HCT116 (cell line): Measurements from ENCODE around the gene FLVCR1. TPM values are rescaled to one million over a fixed set of nuclear protein-coding genes. Genes with fewer than 3 reads are reported as not detected.

ENCODE experiments used
- ATAC-seq: fragments of 200-7000 bp; cut with Tn5 transposase; 2 replicates; pipeline ENCODE4 v1.9.1; 2020; ENCODE audit warnings: mild to moderate bottlenecking, moderate library complexity
- BruUV-seq: library from RNA; stranded (reverse); fragments of 400-500 nt; replicated peaks from 2 replicates; lab custom pipeline; 2021; lab: Mats Ljungman, UMichigan
- CTCF ChIA-PET: fragments of 300-600 bp; sonication (Branson Sonifier 250); formaldehyde crosslinking; loops from one replicate; lab custom pipeline; 2021; ENCODE audit warnings: antibody characterized with exemption; lab: Charles Lee
- POLR2A ChIA-PET: fragments of 300-600, 350-600 bp; sonication (Branson Sonifier 250); formaldehyde crosslinking; loops from one replicate; lab custom pipeline; 2021; ENCODE audit warnings: antibody characterized with exemption; lab: Charles Lee
- RAD21 ChIA-PET, 2 experiments: fragments of 300-600 bp; sonication (Branson Sonifier 250); formaldehyde crosslinking; loops; one replicate each; lab custom pipeline; 2023; ENCODE audit warnings: low total read pairs in 2 of 2; ENCODE audit not compliant: uncharacterized antibody in 2 of 2, unreplicated experiment in 2 of 2, low non-redundant PET in 1 of 2; lab: Charles Lee
- DNase-seq: peaks from one replicate; pipeline ENCODE4 v3.0.0-alpha.2; 2010; ENCODE audit warnings: low read depth, low spot score
- H2AFZ ChIP-seq: fragments of 200-600 bp; shearing (Covaris generic), sonication (generic); 2 replicates; pipeline ENCODE4 v1.6.1; 2017; ENCODE audit warnings: low read depth, mixed run types, mixed read lengths, antibody characterized with exemption, low read length; ENCODE audit not compliant: poor library complexity, severe bottlenecking
- H3K27ac ChIP-seq: 2 replicates; pipeline ENCODE4 v1.5.1; 2012; ENCODE audit warnings: low read depth, low read length
- H3K27me3 ChIP-seq: fragments of 200-600 bp; sonication (generic); 2 replicates; pipeline ENCODE4 v1.6.1; 2016; ENCODE audit warnings: mixed run types, low read length, mixed read lengths; ENCODE audit not compliant: insufficient read depth
- H3K36me3 ChIP-seq, 2 experiments: fragments of 200-500 bp in 1 of 2; fragments of 200-600 bp in 1 of 2; sonication (Bioruptor generic) in 1 of 2; sonication (generic) in 1 of 2; 2 replicates each; pipeline versions ENCODE4 v1.5.1 to v1.6.1; 2014 to 2016; ENCODE audit warnings: low read length in 2 of 2, inconsistent platforms in 1 of 2, mixed read lengths in 1 of 2, mixed run types in 1 of 2; ENCODE audit not compliant: insufficient read depth in 2 of 2, control insufficient read depth in 1 of 2
- H3K4me1 ChIP-seq, 2 experiments: fragments of 200-600 bp in 1 of 2; sonication (generic) in 1 of 2; 2 replicates each; pipeline versions ENCODE4 v1.5.1 to v1.6.1; 2012 to 2017; ENCODE audit warnings: low read length in 2 of 2, inconsistent platforms in 1 of 2, mild to moderate bottlenecking in 1 of 2, mixed read lengths in 1 of 2, mixed run types in 1 of 2, moderate library complexity in 1 of 2; ENCODE audit not compliant: insufficient read depth in 2 of 2, control insufficient read depth in 1 of 2
- H3K4me2 ChIP-seq: fragments of 200-600 bp; sonication (generic); 2 replicates; pipeline ENCODE4 v1.6.1; 2017; ENCODE audit warnings: mixed run types, low read length, mixed read lengths
- H3K4me3 ChIP-seq, 2 experiments: fragments of 200-600 bp in 1 of 2; sonication (generic) in 1 of 2; replicated peaks in 1 of 2; 2 replicates each; pipeline ENCODE4 v1.5.1; 2011 to 2016; ENCODE audit warnings: low read length in 2 of 2, control low read depth in 1 of 2, low read depth in 1 of 2, mild to moderate bottlenecking in 1 of 2, mixed read lengths in 1 of 2, mixed run types in 1 of 2
- H3K79me2 ChIP-seq: fragments of 200-600 bp; sonication (generic); 2 replicates; pipeline ENCODE4 v1.6.1; 2017; ENCODE audit warnings: mild to moderate bottlenecking, mixed run types, low read length, moderate library complexity, mixed read lengths; ENCODE audit not compliant: insufficient read depth
- H3K9ac ChIP-seq: fragments of 200-600 bp; sonication (generic); 2 replicates; pipeline ENCODE4 v1.6.1; 2016; ENCODE audit warnings: low read length, mixed read lengths
- H3K9me2 ChIP-seq: fragments of 200-600 bp; sonication (generic), shearing (Covaris generic); 2 replicates; pipeline ENCODE4 v1.6.1; 2017; ENCODE audit warnings: mixed run types, mild to moderate bottlenecking, moderate library complexity; ENCODE audit not compliant: insufficient read depth
- H3K9me3 ChIP-seq, 2 experiments: fragments of 200-500 bp in 1 of 2; fragments of 200-600 bp in 1 of 2; sonication (Bioruptor generic) in 1 of 2; sonication (generic) in 1 of 2; 2 replicates each; pipeline ENCODE4 v1.6.1; 2014 to 2017; ENCODE audit warnings: low read length in 2 of 2, mixed read lengths in 2 of 2, inconsistent platforms in 1 of 2, low read depth in 1 of 2, mild to moderate bottlenecking in 1 of 2, mixed run types in 1 of 2, moderate library complexity in 1 of 2; ENCODE audit not compliant: control insufficient read depth in 1 of 2, insufficient read depth in 1 of 2
- H4K20me1 ChIP-seq: fragments of 200-600 bp; sonication (generic), shearing (Covaris generic); 2 replicates; pipeline ENCODE4 v1.6.1; 2017; ENCODE audit warnings: mixed run types, mild to moderate bottlenecking, moderate library complexity; ENCODE audit not compliant: insufficient read depth
- ATF3 ChIP-seq: IDR thresholded peaks from 2 replicates; pipeline ENCODE4 v1.6.1; 2012
- CBX3 ChIP-seq: IDR thresholded peaks from 2 replicates; pipeline ENCODE4 v1.6.1; 2012; ENCODE audit warnings: low read depth
- CEBPB ChIP-seq: IDR thresholded peaks from 2 replicates; pipeline ENCODE4 v1.6.1; 2012; ENCODE audit warnings: low read depth
- CTCF ChIP-seq, 3 experiments: fragments of 200-600 bp in 1 of 3; sonication (generic) in 1 of 3; IDR thresholded peaks in 2 of 3; conservative IDR thresholded peaks in 1 of 3; 2 replicates each; pipeline ENCODE4 v1.5.1; 2012 to 2017; ENCODE audit warnings: low read depth in 2 of 3, low read length in 2 of 3, antibody characterized with exemption in 1 of 3, borderline replicate concordance in 1 of 3, control low read depth in 1 of 3, mild to moderate bottlenecking in 1 of 3, mixed read lengths in 1 of 3, mixed run types in 1 of 3, moderate library complexity in 1 of 3; ENCODE audit not compliant: insufficient read depth in 1 of 3
- EGR1 ChIP-seq: IDR thresholded peaks from 2 replicates; pipeline ENCODE4 v1.6.1; 2012; ENCODE audit warnings: low read depth
- ELF1 ChIP-seq: IDR thresholded peaks from 2 replicates; pipeline ENCODE4 v1.6.1; 2012; ENCODE audit warnings: low read depth, borderline replicate concordance
- EZH2 ChIP-seq: fragments of 200-600 bp; sonication (generic); IDR thresholded peaks from 2 replicates; pipeline ENCODE4 v1.6.1; 2017; ENCODE audit warnings: antibody characterized with exemption, mixed run types
- FOSL1 ChIP-seq: IDR thresholded peaks from 2 replicates; pipeline ENCODE4 v1.6.1; 2012; ENCODE audit warnings: low read depth
- JUND ChIP-seq: IDR thresholded peaks from 2 replicates; pipeline ENCODE4 v1.6.1; 2012
- POLR2A ChIP-seq: IDR thresholded peaks from 2 replicates; pipeline ENCODE4 v1.7.0; 2011; ENCODE audit warnings: borderline replicate concordance; ENCODE audit not compliant: insufficient read depth, insufficient read length; ENCODE audit errors: extremely low read depth
- RAD21 ChIP-seq: IDR thresholded peaks from 2 replicates; pipeline ENCODE4 v1.6.1; 2012; ENCODE audit warnings: low read depth, mild to moderate bottlenecking
- REST ChIP-seq: IDR thresholded peaks from 2 replicates; pipeline ENCODE4 v1.6.1; 2012; ENCODE audit warnings: low read depth
- SP1 ChIP-seq: IDR thresholded peaks from 2 replicates; pipeline ENCODE4 v1.6.1; 2012; ENCODE audit warnings: low read depth
- SRF ChIP-seq: IDR thresholded peaks from 2 replicates; pipeline ENCODE4 v1.6.1; 2012; ENCODE audit warnings: low read depth
- YY1 ChIP-seq: IDR thresholded peaks from 2 replicates; pipeline ENCODE4 v1.6.1; 2011; ENCODE audit warnings: low read length, low read depth, moderate library complexity, mild to moderate bottlenecking; ENCODE audit not compliant: insufficient replicate concordance; ENCODE audit errors: extremely low read depth
- ZBTB33 ChIP-seq: IDR thresholded peaks from 2 replicates; pipeline ENCODE4 v1.6.1; 2011; ENCODE audit warnings: mild to moderate bottlenecking, low read length, moderate library complexity; ENCODE audit not compliant: insufficient replicate concordance; ENCODE audit errors: extremely low read depth
- ZNF274 ChIP-seq: fragments of 200-500 bp; sonication (Bioruptor generic); IDR thresholded peaks from 2 replicates; pipeline ENCODE4 v1.6.1; 2014; ENCODE audit warnings: mild to moderate bottlenecking, low read depth, low read length, inconsistent platforms
- intact Hi-C: fragments of 100-400 bp; cut with micrococcal nuclease; formaldehyde crosslinking; loops from 2 replicates; pipeline ENCODE4 v1.10.0; 2022
- total RNA-seq: library from RNA; stranded (reverse); gene quantifications from one replicate; pipeline ENCODE4 v1.2.1, GENCODE V29; 2021; ENCODE audit not compliant: unreplicated experiment

Gene FLVCR1
- total RNA-seq, 1 experiment from 2014 or later, result 19.0 TPM

- CTCF ChIA-PET, result no interaction called here
- H3K4me2 ChIP-seq, result no peak overlapping the region
Observed at GRCh38 chr1:212862111-212862690, 4.1 kb downstream of the FLVCR1 start.

More at GRCh38 chr1:212862111-212862690, 4.1 kb downstream of the FLVCR1 start:
- Histone ChIP-seq H3K9me2 (no peaks in the 10 kb centered on the region), H3K9ac (no peak overlapping the region), H3K4me1 (peaks cover 4 to 12% of the 10 kb centered on the region in 2 experiments; a peak in 3 of 4 replicates), H3K36me3 (peaks cover 7 to 17% of the 10 kb centered on the region in 2 experiments; a peak in 3 of 4 replicates), H3K27me3 (no peaks in the 10 kb centered on the region), H3K4me3 (no peak overlapping the region), H3K27ac (no peak overlapping the region), H2AFZ (no peak overlapping the region), H3K9me3 (no peaks in the 10 kb centered on the region), H4K20me1 (no peaks in the 10 kb centered on the region), H3K79me2 (peaks cover 68% of the 10 kb centered on the region)
- BruUV-seq, result no TSS peak
- DNase-seq (no peak), ATAC-seq (no peak)
- RAD21 ChIA-PET, result no interaction called here
- TF ChIP-seq ZNF274, result no peak
- no peak for TF ChIP-seq YY1
- TF ChIP-seq JUND, result no peak
- TF ChIP-seq POLR2A, result no peak
- TF ChIP-seq CTCF (IDR thresholded peaks at IDR 0.05 in 2 of 3, conservative IDR thresholded peaks at IDR 0.05 in 1 of 3; ENCODE audit: borderline replicate concordance in 1 of 3, insufficient read depth in 1 of 3, low read depth in 2 of 3, low read length in 2 of 3), result no peak
- TF ChIP-seq EGR1, result no peak
- no peak for TF ChIP-seq ATF3
- no peak for TF ChIP-seq RAD21
- TF ChIP-seq EZH2, result no peak
- no peak for TF ChIP-seq ELF1
- no peak for TF ChIP-seq FOSL1
- no peak for TF ChIP-seq ZBTB33
- no peak for TF ChIP-seq SP1
- no peak for TF ChIP-seq CEBPB
- no peak for TF ChIP-seq SRF
- no peak for TF ChIP-seq REST
- no peak for TF ChIP-seq CBX3
- intact Hi-C loops, result no loop called here
- POLR2A ChIA-PET, result no interaction called here
